Measurements from ENCODE around the gene GALNS. TPM values are rescaled to one million over a fixed set of nuclear protein-coding genes. Genes with fewer than 3 reads are reported as not detected.

Gene GALNS
- total and polyA plus RNA-seq, 2 of the 13 experiments (the other 11 are each of a cell fraction or from before 2014, with no cell fraction given), result 9.2 to 9.8 TPM

DNA sequence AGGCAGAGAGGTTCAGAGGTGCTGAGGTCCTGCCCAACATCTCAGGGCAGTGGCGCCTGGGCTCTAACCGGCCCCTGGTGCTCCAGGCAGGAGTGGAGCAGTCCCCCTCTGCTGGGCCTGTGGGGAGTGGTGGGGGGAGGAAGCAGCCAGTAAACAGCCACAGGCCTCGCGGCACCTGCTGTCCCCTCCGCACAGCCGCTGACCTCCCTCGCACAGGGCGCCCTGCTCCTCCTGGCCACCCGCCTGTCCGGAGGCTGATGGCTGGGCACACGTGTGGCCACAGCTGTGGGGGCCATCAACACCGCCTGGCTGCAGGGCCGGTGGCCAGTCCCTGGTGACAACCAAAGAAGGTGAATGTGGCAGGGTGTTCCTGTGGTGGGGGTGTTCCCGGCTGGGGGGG is 46.5 kb upstream of the GALNS start:
- TF ChIP-seq, protein P1, sequence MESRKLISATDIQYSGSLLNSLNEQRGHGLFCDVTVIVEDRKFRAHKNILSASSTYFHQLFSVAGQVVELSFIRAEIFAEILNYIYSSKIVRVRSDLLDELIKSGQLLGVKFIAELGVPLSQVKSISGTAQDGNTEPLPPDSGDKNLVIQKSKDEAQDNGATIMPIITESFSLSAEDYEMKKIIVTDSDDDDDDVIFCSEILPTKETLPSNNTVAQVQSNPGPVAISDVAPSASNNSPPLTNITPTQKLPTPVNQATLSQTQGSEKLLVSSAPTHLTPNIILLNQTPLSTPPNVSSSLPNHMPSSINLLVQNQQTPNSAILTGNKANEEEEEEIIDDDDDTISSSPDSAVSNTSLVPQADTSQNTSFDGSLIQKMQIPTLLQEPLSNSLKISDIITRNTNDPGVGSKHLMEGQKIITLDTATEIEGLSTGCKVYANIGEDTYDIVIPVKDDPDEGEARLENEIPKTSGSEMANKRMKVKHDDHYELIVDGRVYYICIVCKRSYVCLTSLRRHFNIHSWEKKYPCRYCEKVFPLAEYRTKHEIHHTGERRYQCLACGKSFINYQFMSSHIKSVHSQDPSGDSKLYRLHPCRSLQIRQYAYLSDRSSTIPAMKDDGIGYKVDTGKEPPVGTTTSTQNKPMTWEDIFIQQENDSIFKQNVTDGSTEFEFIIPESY (CRISPR knock-in tag; IDR thresholded peaks at IDR 0.05), result peak; percentile 46; the same call in 1 of the 2 replicates
- no peak for TF ChIP-seq ZNF121 (CRISPR knock-in tag; IDR thresholded peaks at IDR 0.05)
- peaks cover 10% of the 10 kb centered on the region for H3K4me1 ChIP-seq (ENCODE audit: insufficient read depth, low read length)
- no peak overlapping the region for H3K27ac ChIP-seq (ENCODE audit: extremely low read length, insufficient read depth, low read length)
- H3K9ac ChIP-seq (ENCODE audit: insufficient read depth, low read depth, low read length), result no peak overlapping the region
- H3K4me3 ChIP-seq (replicated peaks in 1 of 3; ENCODE audit: insufficient read depth in 1 of 3, low read depth in 2 of 3, low read length in 3 of 3), result no peak overlapping the region
- no TSS peak for BruUV-seq (replicated peaks)
- ChIA-PET POLR2A (no interaction called here), CTCF (ENCODE audit: low intra/inter-chr PET ratio, low total read pairs) (no interaction called here)
- intact Hi-C loops (cut with micrococcal nuclease; ENCODE audit: unreplicated experiment) (no loop called here), in situ Hi-C loops (cut with HindIII; ENCODE audit: extremely low pct_ligation_motif_present, low pct_unique_long_range_greater_than_20kb) (no loop called here)
- no peak overlapping the region for H3K4me2 ChIP-seq (ENCODE audit: low read depth, low read length)
- no peaks in the 10 kb centered on the region for H3K79me2 ChIP-seq (ENCODE audit: insufficient read depth, low read length)
- FAIRE-seq (no peak), DNase-seq (ENCODE audit: low spot score) (no peak), ATAC-seq (no peak)
- H2AFZ ChIP-seq (ENCODE audit: low read length), result no peak overlapping the region
- H3K36me3 ChIP-seq (replicated peaks in 1 of 2; ENCODE audit: control insufficient read depth in 1 of 2, insufficient read depth in 2 of 2, low read length in 2 of 2), result no peaks in the 10 kb centered on the region
- H3K9me3 ChIP-seq (ENCODE audit: low read length), result no peaks in the 10 kb centered on the region
- peaks cover 49 to 96% of the 10 kb centered on the region in 2 experiments for H3K27me3 ChIP-seq (ENCODE audit: control insufficient read depth in 1 of 2, insufficient read depth in 2 of 2, low read length in 2 of 2)
- no peaks in the 10 kb centered on the region; the same call in 1 of the 2 replicates for H4K20me1 ChIP-seq (ENCODE audit: insufficient read depth, low read length)
- WGBS (ENCODE audit: low lambda C conversion rate), result 59% methylated on average over 9 of the region's 14 CpGs

DNA sequence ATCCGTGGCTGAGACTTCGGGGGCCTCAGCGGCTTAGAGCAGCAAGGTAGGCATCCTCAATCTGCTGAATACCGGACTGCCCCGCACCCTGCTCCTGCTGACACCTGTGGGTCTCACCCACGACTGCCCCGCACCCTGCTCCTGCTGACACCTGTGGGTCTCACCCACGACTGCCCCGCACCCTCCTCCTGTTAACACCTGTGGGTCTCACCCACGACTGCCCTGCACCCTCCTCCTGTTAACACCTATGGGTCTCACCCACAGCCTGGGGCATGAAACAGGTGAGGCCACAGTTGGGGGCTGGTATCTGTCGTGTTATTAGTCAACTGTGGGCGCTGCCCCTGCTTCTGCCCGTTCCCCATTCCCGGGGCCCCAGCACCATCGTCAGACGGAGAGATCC is 46.0 kb upstream of the GALNS start:
- Histone ChIP-seq H3K9me3 (ENCODE audit: low read length) (no peaks in the 10 kb centered on the region), H3K4me2 (ENCODE audit: low read depth, low read length) (no peak overlapping the region), H3K27ac (ENCODE audit: extremely low read length, insufficient read depth, low read length) (no peak overlapping the region), H3K9ac (ENCODE audit: insufficient read depth, low read depth, low read length) (no peak overlapping the region), H3K36me3 (replicated peaks in 1 of 2; ENCODE audit: control insufficient read depth in 1 of 2, insufficient read depth in 2 of 2, low read length in 2 of 2) (no peaks in the 10 kb centered on the region), H2AFZ (ENCODE audit: low read length) (no peak overlapping the region), H3K4me1 (ENCODE audit: insufficient read depth, low read length) (peaks cover 10% of the 10 kb centered on the region), H3K4me3 (replicated peaks in 1 of 3; ENCODE audit: insufficient read depth in 1 of 3, low read depth in 2 of 3, low read length in 3 of 3) (no peak overlapping the region), H3K79me2 (ENCODE audit: insufficient read depth, low read length) (no peaks in the 10 kb centered on the region), H3K27me3 (ENCODE audit: control insufficient read depth in 1 of 2, insufficient read depth in 2 of 2, low read length in 2 of 2) (peaks cover 49 to 96% of the 10 kb centered on the region in 2 experiments), H4K20me1 (ENCODE audit: insufficient read depth, low read length) (no peaks in the 10 kb centered on the region; the same call in 1 of the 2 replicates)
- POLR2A ChIA-PET, result no interaction called here
- CTCF ChIA-PET (ENCODE audit: low intra/inter-chr PET ratio, low total read pairs), result no interaction called here
- in situ Hi-C loops (cut with HindIII; ENCODE audit: extremely low pct_ligation_motif_present, low pct_unique_long_range_greater_than_20kb), result no loop called here
- intact Hi-C loops (cut with micrococcal nuclease; ENCODE audit: unreplicated experiment), result no loop called here
- TF ChIP-seq HNRNPLL (IDR thresholded peaks at IDR 0.05; ENCODE audit: low read depth, low read length, poor library complexity, severe bottlenecking) (no peak), ZNF225 (CRISPR knock-in tag; IDR thresholded peaks at IDR 0.05) (0 out of 2 replicates have a peak, but pooled peaks have one; percentile 26)
- DNase-seq (ENCODE audit: low spot score), result no peak
- ATAC-seq, result no peak
- no TSS peak for BruUV-seq (replicated peaks)
- FAIRE-seq, result no peak
- WGBS (ENCODE audit: low lambda C conversion rate), result 34% methylated on average over 14 of the region's 16 CpGs
